B cell (primary cell): ENCODE results near the gene PAQR5. TPM values are rescaled to one million over a fixed set of nuclear protein-coding genes. Genes with fewer than 3 reads are reported as not detected.
A peak's percentile ranks its signal among the peaks of the same experiment; 100 is the strongest.

ENCODE experiments used
- ATAC-seq: fragments of 200-7000 bp; cut with Tn5 transposase; one replicate; pipeline ENCODE4 v1.10.0; 2021; ENCODE audit warnings: low read depth, mild to moderate bottlenecking, moderate number of reproducible peaks, moderate library complexity
- CTCF ChIA-PET: fragments of 350-600 bp; sonication (Branson Sonifier 250); formaldehyde crosslinking; loops from one replicate; lab custom pipeline; 2021; ENCODE audit warnings: antibody characterized with exemption, inconsistent platforms; lab: Charles Lee
- POLR2A ChIA-PET: fragments of 350-600 bp; sonication (Branson Sonifier 250); formaldehyde crosslinking; loops from one replicate; lab custom pipeline; 2021; ENCODE audit warnings: antibody characterized with exemption; lab: Charles Lee
- DNase-seq: peaks from one replicate; pipeline ENCODE4 v3.0.0; 2013
- H2AFZ ChIP-seq: 2 replicates; pipeline ENCODE4 v1.6.1; 2012; ENCODE audit warnings: mild to moderate bottlenecking, low read depth, low read length; ENCODE audit not compliant: insufficient read depth, poor library complexity, severe bottlenecking
- H3K27ac ChIP-seq, 2 donors: 1 replicate in 1 of 2; 2 replicates in 1 of 2; pipeline ENCODE4 v1.5.1; 2012 to 2013; ENCODE audit warnings: low read length in 2 of 2, mild to moderate bottlenecking in 2 of 2, moderate library complexity in 1 of 2
- H3K27me3 ChIP-seq, 4 experiments: fragments of 200-600 bp in 1 of 4; sonication (generic) in 1 of 4; replicated peaks in 1 of 4; 1 replicate in 2 of 4; 2 replicates in 2 of 4; pipeline versions ENCODE4 v1.6.1 to v1.7.0; 2013 to 2016; ENCODE audit warnings: low read length in 3 of 4, mild to moderate bottlenecking in 2 of 4, mixed read lengths in 1 of 4, moderate library complexity in 1 of 4; ENCODE audit not compliant: insufficient read depth in 4 of 4, control insufficient read depth in 3 of 4; ENCODE audit errors: control extremely low read depth in 1 of 4
- H3K36me3 ChIP-seq, 2 experiments: replicated peaks in 1 of 2; 1 replicate in 1 of 2; 2 replicates in 1 of 2; pipeline versions ENCODE4 v1.6.1 to v1.7.1; 2013; ENCODE audit warnings: low read length in 1 of 2; ENCODE audit not compliant: insufficient read depth in 2 of 2, control insufficient read depth in 1 of 2; ENCODE audit errors: control extremely low read depth in 1 of 2, extremely low read depth in 1 of 2
- H3K4me1 ChIP-seq, 2 donors: fragments of 200-600 bp in 1 of 2; sonication (generic) in 1 of 2; 1 replicate in 1 of 2; 2 replicates in 1 of 2; pipeline versions ENCODE4 v1.5.1 to v1.6.1; 2013 to 2017; ENCODE audit warnings: low read length in 2 of 2; ENCODE audit not compliant: control insufficient read depth in 2 of 2, insufficient read depth in 2 of 2
- H3K4me2 ChIP-seq: replicated peaks from 2 replicates; pipeline ENCODE3; 2012; ENCODE audit warnings: mild to moderate bottlenecking, low read depth, low read length; ENCODE audit not compliant: poor library complexity, severe bottlenecking
- H3K4me3 ChIP-seq, 5 experiments: fragments of 200-600 bp in 1 of 5; sonication (generic) in 1 of 5; 1 replicate in 3 of 5; 2 replicates in 2 of 5; pipeline versions ENCODE4 v1.5.1 to v1.7.0; 2011 to 2016; ENCODE audit warnings: low read length in 4 of 5, mild to moderate bottlenecking in 4 of 5, low read depth in 2 of 5, control low read depth in 1 of 5, moderate library complexity in 1 of 5; ENCODE audit not compliant: insufficient read depth in 1 of 5; ENCODE audit errors: control extremely low read depth in 1 of 5, extremely low read depth in 1 of 5
- H3K79me2 ChIP-seq: fragments of 200-600 bp; sonication (generic); one replicate; pipeline ENCODE4 v1.6.0; 2016; ENCODE audit warnings: low read length; ENCODE audit not compliant: control insufficient read depth, insufficient read depth
- H3K9ac ChIP-seq: fragments of 200-600 bp; sonication (generic); 2 replicates; pipeline ENCODE4 v1.6.1; 2017; ENCODE audit warnings: mild to moderate bottlenecking, low read length, moderate library complexity
- H3K9me3 ChIP-seq, 3 donors: one replicate each; pipeline versions ENCODE4 v1.6.1 to v1.7.1; 2013; ENCODE audit warnings: low read length in 2 of 3; ENCODE audit not compliant: control insufficient read depth in 2 of 3, insufficient read depth in 1 of 3; ENCODE audit errors: control extremely low read depth in 1 of 3
- H4K20me1 ChIP-seq: 2 replicates; pipeline ENCODE4 v1.6.0; 2012; ENCODE audit warnings: mild to moderate bottlenecking, low read length; ENCODE audit not compliant: insufficient read depth, control insufficient read depth, poor library complexity, severe bottlenecking
- H3K27ac Mint-ChIP-seq: one replicate; pipeline ENCODE4 v1.8.0; 2021; ENCODE audit warnings: mixed read lengths
- H3K27me3 Mint-ChIP-seq: one replicate; pipeline ENCODE4 v1.8.0; 2021; ENCODE audit warnings: mixed read lengths
- H3K4me1 Mint-ChIP-seq: one replicate; pipeline ENCODE4 v1.8.0; 2021; ENCODE audit warnings: mixed read lengths
- H3K4me3 Mint-ChIP-seq: one replicate; pipeline ENCODE4 v1.8.0; 2021; ENCODE audit warnings: mixed read lengths
- H3K9me3 Mint-ChIP-seq: one replicate; pipeline ENCODE4 v1.8.0; 2022; ENCODE audit warnings: mixed read lengths; ENCODE audit not compliant: insufficient read depth
- CTCF ChIP-seq: fragments of 200-600 bp; IDR thresholded peaks from one replicate; pipeline ENCODE4 v1.8.0; 2022; ENCODE audit warnings: antibody characterized with exemption, mild to moderate bottlenecking
- EZH2 ChIP-seq: IDR thresholded peaks from 2 replicates; pipeline ENCODE4 v1.6.1; 2012; ENCODE audit warnings: borderline replicate concordance, low read depth, mild to moderate bottlenecking, moderate library complexity, low read length; ENCODE audit not compliant: insufficient read depth, poor library complexity, severe bottlenecking
- WGBS: methylation state at CpG from one replicate; pipeline ENCODE4 v1.1.5; 2013; ENCODE audit warnings: missing lambda C conversion rate; ENCODE audit not compliant: insufficient coverage; 5-methylcytosine and 5-hydroxymethylcytosine counted together
- intact Hi-C: fragments of 100-400 bp; cut with micrococcal nuclease; formaldehyde crosslinking; loops from one replicate; pipeline ENCODE4 v1.10.0; 2022
- polyA plus RNA-seq: library from polyadenylated mRNA; depleted of rRNA; stranded (reverse); fragments of >200 nt; gene quantifications from 2 replicates; pipeline ENCODE4 v1.2.3, GENCODE V29; 2012
- total RNA-seq, 2 donors: library from RNA; stranded (reverse); fragments of 120-200 nt in 1 of 2; gene quantifications; 1 replicate in 1 of 2; 2 replicates in 1 of 2; pipeline versions ENCODE4 v1.2.3 to v1.2.4, GENCODE V29; 2013 to 2022

PAQR5 gene
- total and polyA plus RNA-seq, 2 donors (not counting 1 experiment from before 2014, with no cell fraction given), result not detected

- Mint-ChIP-seq H3K4me3 (peak within 1 kb of the TSS; percentile 93), H3K4me1 (peaks cover 13% of the 10 kb centered on the region), H3K27me3 (peaks cover 16% of the 10 kb centered on the region), H3K9me3 (no peaks in the 10 kb centered on the region), H3K27ac (peak within 1 kb of the TSS; percentile 62)
- under 1% methylated on average over 72 of the region's 78 CpGs for WGBS
- peaks cover 8% of the 10 kb centered on the region for H3K79me2 ChIP-seq
- H3K4me1 ChIP-seq, result peaks cover 5 to 9% of the 10 kb centered on the region in 2 donors
- H3K4me2 ChIP-seq, result peak within 1 kb of the TSS; percentile 96
- intact Hi-C loops, result loop anchor here (1.0 to 10.0 kb wide), 4 partner anchors 38 to 1351 kb away; partner anchors contain the start of genes GLCE, RPLP1 and UACA
- POLR2A ChIA-PET, result interaction anchor here (0.6 to 1.6 kb wide), 3 partner anchors 38 to 595 kb away, joined by 3 to 12 read pairs (median 3); partner anchors contain the start of gene RPLP1
- no peaks in the 10 kb centered on the region for H3K9me3 ChIP-seq
- TF ChIP-seq EZH2, result no peak
- no peak for TF ChIP-seq CTCF
- peaks cover 0 to 8% (median 2%) of the 10 kb centered on the region in 4 experiments for H3K27me3 ChIP-seq
- H3K9ac ChIP-seq, result peak within 1 kb of the TSS; percentile 68
- peak within 1 kb of the TSS; percentile 93 for H2AFZ ChIP-seq
- no peak within 1 kb of the TSS for H3K27ac ChIP-seq
- H3K36me3 ChIP-seq, result no peaks in the 10 kb centered on the region
- no peaks in the 10 kb centered on the region for H4K20me1 ChIP-seq
- CTCF ChIA-PET, result interaction anchor here (1.2 to 2.9 kb wide), 4 partner anchors 19 to 51 kb away, joined by 4 to 9 read pairs (median 4); partner anchors contain the start of gene RPLP1
- ATAC-seq (peak; percentile 96), DNase-seq (peak; percentile 94)
- peak within 1 kb of the TSS; percentile 58 to 80 (median 70) for H3K4me3 ChIP-seq
Observed at GRCh38 chr15:69413822-69414700, 115.3 kb downstream of the PAQR5 start, which contains the start of gene KIF23. Gene KIF23, plus strand, starts transcription at chr15:69414349. Its CDS starts 117 bp downstream, at chr15:69414466.
